ENCODE measurements around the gene INAFM2. TPM values are rescaled to one million over a fixed set of nuclear protein-coding genes. Genes with fewer than 3 reads are reported as not detected.

INAFM2 gene
- total and polyA plus RNA-seq, 2 of the 4 experiments (the other 2 are of a cell fraction): 10.4 to 14.0 TPM

GRCh38 chr15:40343512-40343911 is 20.0 kb downstream of the INAFM2 start:
- CTCF ChIA-PET: interaction anchor here (2.8 kb wide), 1 partner anchor 12 kb away, joined by 15 read pairs; no protein-coding TSS in a partner anchor
- POLR2A ChIA-PET (ENCODE audit: unreplicated experiment): interaction anchor here (0.6 kb wide), 1 partner anchor 13 kb away, joined by 5 read pairs; no protein-coding TSS in a partner anchor
- peak; percentile 32 for ATAC-seq (ENCODE audit: low read depth)

More at GRCh38 chr15:40343512-40343911, 20.0 kb downstream of the INAFM2 start:
- TF ChIP-seq RFX5 (IDR thresholded peaks at IDR 0.05; ENCODE audit: low read depth, low read length) (peak; percentile 97), NFE2L2 (IDR thresholded peaks at IDR 0.05; ENCODE audit: low read depth, low read length) (peak; percentile 37; the same call in 1 of the 2 replicates), MAFK (IDR thresholded peaks at IDR 0.05; ENCODE audit: low read depth, low read length) (no peak), BHLHE40 (IDR thresholded peaks at IDR 0.05; ENCODE audit: low read depth, low read length) (0 out of 2 replicates have a peak, but pooled peaks have one; percentile 33), RAD21 (IDR thresholded peaks at IDR 0.05; ENCODE audit: low read length) (no peak), SMC3 (IDR thresholded peaks at IDR 0.05; ENCODE audit: low read depth, low read length) (no peak), MAZ (IDR thresholded peaks at IDR 0.05; ENCODE audit: borderline replicate concordance, low read depth, low read length) (peak; percentile 69; the same call in 1 of the 2 replicates), USF2 (IDR thresholded peaks at IDR 0.05; ENCODE audit: low read depth, low read length) (no peak), RCOR1 (IDR thresholded peaks at IDR 0.05; ENCODE audit: insufficient replicate concordance, low read length) (no peak), CEBPB (IDR thresholded peaks at IDR 0.05; ENCODE audit: low read depth, low read length) (no peak), FOS (IDR thresholded peaks at IDR 0.05; ENCODE audit: low read depth, low read length) (peak; percentile 84), POLR2A (IDR thresholded peaks at IDR 0.05; ENCODE audit: low read depth, low read length) (peak; percentile 92), CHD1 (IDR thresholded peaks at IDR 0.05; ENCODE audit: low read depth, low read length) (no peak; the same call in 1 of the 2 replicates)
- TF ChIP-seq, protein P1, sequence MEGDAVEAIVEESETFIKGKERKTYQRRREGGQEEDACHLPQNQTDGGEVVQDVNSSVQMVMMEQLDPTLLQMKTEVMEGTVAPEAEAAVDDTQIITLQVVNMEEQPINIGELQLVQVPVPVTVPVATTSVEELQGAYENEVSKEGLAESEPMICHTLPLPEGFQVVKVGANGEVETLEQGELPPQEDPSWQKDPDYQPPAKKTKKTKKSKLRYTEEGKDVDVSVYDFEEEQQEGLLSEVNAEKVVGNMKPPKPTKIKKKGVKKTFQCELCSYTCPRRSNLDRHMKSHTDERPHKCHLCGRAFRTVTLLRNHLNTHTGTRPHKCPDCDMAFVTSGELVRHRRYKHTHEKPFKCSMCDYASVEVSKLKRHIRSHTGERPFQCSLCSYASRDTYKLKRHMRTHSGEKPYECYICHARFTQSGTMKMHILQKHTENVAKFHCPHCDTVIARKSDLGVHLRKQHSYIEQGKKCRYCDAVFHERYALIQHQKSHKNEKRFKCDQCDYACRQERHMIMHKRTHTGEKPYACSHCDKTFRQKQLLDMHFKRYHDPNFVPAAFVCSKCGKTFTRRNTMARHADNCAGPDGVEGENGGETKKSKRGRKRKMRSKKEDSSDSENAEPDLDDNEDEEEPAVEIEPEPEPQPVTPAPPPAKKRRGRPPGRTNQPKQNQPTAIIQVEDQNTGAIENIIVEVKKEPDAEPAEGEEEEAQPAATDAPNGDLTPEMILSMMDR (conservative IDR thresholded peaks at IDR 0.05; ENCODE audit: low read depth, low read length): 0 out of 2 replicates have a peak, but pooled peaks have one; percentile 4
- Histone ChIP-seq H2BK15ac (ENCODE audit: low read depth, low read length) (peak overlapping the region; percentile 89), H3K36me3 (ENCODE audit: control insufficient read depth, insufficient read depth, low read length) (peaks cover 2% of the 10 kb centered on the region; the same call in 1 of the 2 replicates), H3K9me3 (ENCODE audit: control insufficient read depth, insufficient read depth, low read length) (no peaks in the 10 kb centered on the region), H4K20me1 (ENCODE audit: insufficient read depth, low read length) (no peaks in the 10 kb centered on the region), H3K27ac (ENCODE audit: insufficient read depth, low read length) (peak overlapping the region; percentile 85), H2AK5ac (ENCODE audit: low read depth, low read length) (peak overlapping the region; percentile 95), H2AK9ac (replicated peaks; ENCODE audit: low read depth, low read length, poor library complexity) (peak overlapping the region; percentile 80), H3K4me1 (ENCODE audit: control insufficient read depth, insufficient read depth, low read length) (peaks cover 35% of the 10 kb centered on the region), H3K4ac (ENCODE audit: low read depth, low read length) (peak overlapping the region; percentile 98), H3K23ac (ENCODE audit: low read depth, low read length) (peak overlapping the region; percentile 90), H3K27me3 (ENCODE audit: control insufficient read depth, insufficient read depth, low read length) (no peaks in the 10 kb centered on the region), H3K18ac (ENCODE audit: low read depth, low read length) (peak overlapping the region; percentile 76), H4K91ac (ENCODE audit: insufficient read depth, low read depth, low read length) (peak overlapping the region; percentile 97), H3K79me1 (ENCODE audit: low read depth in 1 of 2, low read length in 2 of 2) (peaks cover 14 to 24% of the 10 kb centered on the region in 2 experiments; a peak in 3 of 4 replicates), H3K4me3 (ENCODE audit: insufficient read depth, low read depth, low read length) (no peak overlapping the region), H3K14ac (replicated peaks; ENCODE audit: low read depth, low read length) (peak overlapping the region; percentile 92), H3K9ac (ENCODE audit: low read depth, low read length) (peak overlapping the region; percentile 11; the same call in 1 of the 2 replicates), H4K8ac (ENCODE audit: low read depth in 2 of 2, low read length in 2 of 2) (peak overlapping the region; percentile 67 to 86), H2BK120ac (ENCODE audit: low read depth, low read length) (peak overlapping the region; percentile 94), H2BK20ac (ENCODE audit: low read depth, low read length) (peak overlapping the region; percentile 92), H2AFZ (replicated peaks; ENCODE audit: low read length, poor library complexity) (peak overlapping the region; percentile 89), H4K5ac (ENCODE audit: low read depth, low read length) (peak overlapping the region; percentile 83), H2BK5ac (ENCODE audit: low read depth, low read length, poor library complexity, severe bottlenecking) (peak overlapping the region; percentile 96), H3K56ac (ENCODE audit: extremely low read depth, insufficient read depth, low read length) (peak overlapping the region; percentile 76), H3K4me2 (ENCODE audit: low read depth, low read length) (no peak overlapping the region; the same call in 1 of the 2 replicates), H3K9me1 (ENCODE audit: insufficient read depth, low read length) (peaks cover 18% of the 10 kb centered on the region)
- dilution Hi-C loops (cut with HindIII; ENCODE audit: low sequenced_read_pairs, unreplicated experiment) (no loop called here), in situ Hi-C loops (cut with MboI; ENCODE audit: low sequenced_read_pairs) (no loop called here), intact Hi-C loops (cut with micrococcal nuclease) (no loop called here)
- peak; percentile 98 for DNase-seq
- no TSS peak for BruUV-seq (replicated peaks)
- WGBS, 2 experiments (ENCODE audit: extremely low coverage in 2 of 2, insufficient read length in 1 of 2): 24% methylated on average over 5 of the region's 10 CpGs; no CpG with 5 or more reads in 1 of the 2 experiments
